Measurements from ENCODE around the gene SPATA16.
"Not testable (repeated sequence)": the region's sequence is repeated elsewhere in the genome, so short reads cannot be mapped to it uniquely, and the experiment has no call there.

The SPATA16 gene

GRCh38 chr3:172960626-172961182, 180.3 kb downstream of the SPATA16 start:
- DNase-seq: not testable (repeated sequence)

- no peak for DNase-seq
Observed at GRCh38 chr3:172958565-172958964, 182.5 kb downstream of the SPATA16 start.

GRCh38 chr3:172953571-172953970, 187.5 kb downstream of the SPATA16 start:
- no peak for DNase-seq

GRCh38 chr3:172951511-172951910, 189.5 kb downstream of the SPATA16 start:
- DNase-seq: no peak

GRCh38 chr3:172946061-172946460, 195.0 kb downstream of the SPATA16 start:
- no peak for DNase-seq

- DNase-seq: no peak
Observed at GRCh38 chr3:172939651-172940293, 201.3 kb downstream of the SPATA16 start.

GRCh38 chr3:172938788-172939187, 202.2 kb downstream of the SPATA16 start:
- DNase-seq: no peak

- no peak for DNase-seq
Observed at GRCh38 chr3:172931746-172932285, 209.2 kb downstream of the SPATA16 start.

GRCh38 chr3:172929451-172929850, 211.6 kb downstream of the SPATA16 start:
- no peak for DNase-seq

GRCh38 chr3:172924546-172924945, 216.5 kb downstream of the SPATA16 start:
- no peak for DNase-seq

- no peak for DNase-seq
Observed at GRCh38 chr3:172919297-172919683, 221.7 kb downstream of the SPATA16 start.

- DNase-seq: no peak
Observed at GRCh38 chr3:172918568-172919296, 222.3 kb downstream of the SPATA16 start.

GRCh38 chr3:172918165-172918564, 222.9 kb downstream of the SPATA16 start:
- DNase-seq: no peak

- DNase-seq: no peak
Observed at GRCh38 chr3:172915911-172916514, 225.0 kb downstream of the SPATA16 start.

GRCh38 chr3:172914854-172915253, 226.2 kb downstream of the SPATA16 start:
- DNase-seq: no peak

GRCh38 chr3:172913911-172914655, 227.0 kb downstream of the SPATA16 start:
- DNase-seq: no peak

- no peak for DNase-seq
Observed at GRCh38 chr3:172911142-172911541, 229.9 kb downstream of the SPATA16 start.

- DNase-seq: no peak
Observed at GRCh38 chr3:172908771-172909270, 232.2 kb downstream of the SPATA16 start.

- no peak for DNase-seq
Observed at GRCh38 chr3:172905451-172905850, 235.6 kb downstream of the SPATA16 start.

- DNase-seq: no peak
Observed at GRCh38 chr3:172904711-172905373, 236.2 kb downstream of the SPATA16 start.
